Measurements from ENCODE around the gene HES3.
A peak's percentile ranks its signal among the peaks of the same experiment; 100 is the strongest.

The HES3 gene

GRCh38 chr1:6273380-6273891 lies 29.5 kb downstream of the HES3 start:
- 73% methylated on average over 19 of the region's 19 CpGs for WGBS
- H2AK5ac ChIP-seq (ENCODE audit: low read length, severe bottlenecking), result no peak overlapping the region
- no peak overlapping the region for H3K4me3 ChIP-seq (ENCODE audit: insufficient read depth in 1 of 2, low read depth in 1 of 2, low read length in 2 of 2)
- H3K4me2 ChIP-seq (ENCODE audit: low read length, poor library complexity, severe bottlenecking), result no peak overlapping the region
- no peaks in the 10 kb centered on the region for H3K27me3 ChIP-seq (ENCODE audit: control insufficient read depth in 1 of 2, insufficient read depth in 1 of 2, low read length in 2 of 2)
- peak; percentile 74 for DNase-seq
- no peak overlapping the region for H3K4ac ChIP-seq (ENCODE audit: low read depth in 1 of 2, low read length in 2 of 2)
- peaks cover 0 to 25% of the 10 kb centered on the region in 2 experiments for H3K36me3 ChIP-seq (ENCODE audit: control insufficient read depth in 1 of 2, insufficient read depth in 2 of 2, low read depth in 1 of 2, low read length in 2 of 2)
- no peaks in the 10 kb centered on the region for H3K9me3 ChIP-seq (ENCODE audit: control insufficient read depth, low read length)
- H2AFZ ChIP-seq (ENCODE audit: low read depth, low read length), result no peak overlapping the region
- no peak overlapping the region for H2BK5ac ChIP-seq (ENCODE audit: low read depth, low read length, poor library complexity, severe bottlenecking)
- H4K8ac ChIP-seq (ENCODE audit: low read length), result no peak overlapping the region
- no peak overlapping the region for H3K23ac ChIP-seq (ENCODE audit: low read length in 2 of 2)
- no peak overlapping the region for H3K14ac ChIP-seq (ENCODE audit: low read length in 2 of 2)
- H2BK12ac ChIP-seq (ENCODE audit: low read length in 2 of 2), result peak overlapping the region in 1 of 2 experiments; percentile 1
- peak overlapping the region; percentile 38 to 69 for H3K18ac ChIP-seq (ENCODE audit: low read depth in 1 of 2, low read length in 2 of 2)
- H3K4me1 ChIP-seq (ENCODE audit: control insufficient read depth, insufficient read depth, low read depth, low read length), result peaks cover 73% of the 10 kb centered on the region
- no peak overlapping the region for H2BK120ac ChIP-seq (ENCODE audit: low read depth, low read length)
- H3K79me1 ChIP-seq (replicated peaks; ENCODE audit: low read length, poor library complexity, severe bottlenecking), result no peaks in the 10 kb centered on the region
- H2BK15ac ChIP-seq (ENCODE audit: low read depth, poor library complexity, severe bottlenecking), result no peak overlapping the region
- H3K27ac ChIP-seq (ENCODE audit: low read length, poor library complexity, severe bottlenecking), result no peak overlapping the region
- peak overlapping the region; percentile 77 for H4K91ac ChIP-seq (ENCODE audit: low read length)
- H3K9ac ChIP-seq (ENCODE audit: low read length), result no peak overlapping the region

- H3K9me3 ChIP-seq (ENCODE audit: control insufficient read depth, low read length), result no peaks in the 10 kb centered on the region
- peak overlapping the region in 1 of 2 experiments; percentile 4 for H2BK12ac ChIP-seq (ENCODE audit: low read length in 2 of 2)
- no peak overlapping the region for H4K91ac ChIP-seq (ENCODE audit: low read length)
- H3K4ac ChIP-seq (ENCODE audit: low read depth in 1 of 2, low read length in 2 of 2), result no peak overlapping the region
- no peaks in the 10 kb centered on the region for H3K79me1 ChIP-seq (replicated peaks; ENCODE audit: low read length, poor library complexity, severe bottlenecking)
- no peak overlapping the region for H2AFZ ChIP-seq (ENCODE audit: low read depth, low read length)
- H3K4me3 ChIP-seq (ENCODE audit: insufficient read depth in 1 of 2, low read depth in 1 of 2, low read length in 2 of 2), result no peak overlapping the region
- DNase-seq, result no peak
- no peak overlapping the region for H3K14ac ChIP-seq (ENCODE audit: low read length in 2 of 2)
- no peak overlapping the region for H3K9ac ChIP-seq (ENCODE audit: low read length)
- 96% methylated on average over 11 of the region's 11 CpGs for WGBS
- no peak overlapping the region for H2AK5ac ChIP-seq (ENCODE audit: low read length, severe bottlenecking)
- H4K8ac ChIP-seq (ENCODE audit: low read length), result no peak overlapping the region
- no peak overlapping the region for H3K27ac ChIP-seq (ENCODE audit: low read length, poor library complexity, severe bottlenecking)
- H2BK5ac ChIP-seq (ENCODE audit: low read depth, low read length, poor library complexity, severe bottlenecking), result no peak overlapping the region
- no peak overlapping the region for H3K4me2 ChIP-seq (ENCODE audit: low read length, poor library complexity, severe bottlenecking)
- H2BK15ac ChIP-seq (ENCODE audit: low read depth, poor library complexity, severe bottlenecking), result no peak overlapping the region
- H3K36me3 ChIP-seq (ENCODE audit: control insufficient read depth in 1 of 2, insufficient read depth in 2 of 2, low read depth in 1 of 2, low read length in 2 of 2), result peaks cover 0 to 32% of the 10 kb centered on the region in 2 experiments
- H3K4me1 ChIP-seq (ENCODE audit: control insufficient read depth, insufficient read depth, low read depth, low read length), result peaks cover 66% of the 10 kb centered on the region
- H3K18ac ChIP-seq (ENCODE audit: low read depth in 1 of 2, low read length in 2 of 2), result peak overlapping the region in 1 of 2 experiments; percentile 11
- H3K23ac ChIP-seq (ENCODE audit: low read length in 2 of 2), result no peak overlapping the region
- no peak overlapping the region for H2BK120ac ChIP-seq (ENCODE audit: low read depth, low read length)
- H3K27me3 ChIP-seq (ENCODE audit: control insufficient read depth in 1 of 2, insufficient read depth in 1 of 2, low read length in 2 of 2), result no peaks in the 10 kb centered on the region
Measured at GRCh38 chr1:6274102-6274501, 30.1 kb downstream of the HES3 start.

GRCh38 chr1:6274622-6275139 lies 30.7 kb downstream of the HES3 start:
- H3K14ac ChIP-seq (ENCODE audit: low read length in 2 of 2), result no peak overlapping the region
- 96% methylated on average over 15 of the region's 16 CpGs for WGBS
- no peak overlapping the region for H3K9ac ChIP-seq (ENCODE audit: low read length)
- no peaks in the 10 kb centered on the region for H3K27me3 ChIP-seq (ENCODE audit: control insufficient read depth in 1 of 2, insufficient read depth in 1 of 2, low read length in 2 of 2)
- H2BK15ac ChIP-seq (ENCODE audit: low read depth, poor library complexity, severe bottlenecking), result no peak overlapping the region
- no peaks in the 10 kb centered on the region for H3K9me3 ChIP-seq (ENCODE audit: control insufficient read depth, low read length)
- H3K36me3 ChIP-seq (ENCODE audit: control insufficient read depth in 1 of 2, insufficient read depth in 2 of 2, low read depth in 1 of 2, low read length in 2 of 2), result peaks cover 0 to 37% of the 10 kb centered on the region in 2 experiments
- peak overlapping the region in 1 of 2 experiments; percentile 30 for H3K4ac ChIP-seq (ENCODE audit: low read depth in 1 of 2, low read length in 2 of 2)
- peak overlapping the region; percentile 3 for H4K91ac ChIP-seq (ENCODE audit: low read length)
- no peak overlapping the region for H4K8ac ChIP-seq (ENCODE audit: low read length)
- H2BK120ac ChIP-seq (ENCODE audit: low read depth, low read length), result no peak overlapping the region
- H2BK5ac ChIP-seq (ENCODE audit: low read depth, low read length, poor library complexity, severe bottlenecking), result no peak overlapping the region
- H3K23ac ChIP-seq (ENCODE audit: low read length in 2 of 2), result no peak overlapping the region
- no peak overlapping the region for H2AFZ ChIP-seq (ENCODE audit: low read depth, low read length)
- no peak overlapping the region for H3K4me3 ChIP-seq (ENCODE audit: insufficient read depth in 1 of 2, low read depth in 1 of 2, low read length in 2 of 2)
- no peak for DNase-seq
- H3K4me2 ChIP-seq (ENCODE audit: low read length, poor library complexity, severe bottlenecking), result no peak overlapping the region
- H3K79me1 ChIP-seq (replicated peaks; ENCODE audit: low read length, poor library complexity, severe bottlenecking), result no peaks in the 10 kb centered on the region
- H2AK5ac ChIP-seq (ENCODE audit: low read length, severe bottlenecking), result no peak overlapping the region
- no peak overlapping the region for H3K27ac ChIP-seq (ENCODE audit: low read length, poor library complexity, severe bottlenecking)
- peak overlapping the region in 1 of 2 experiments; percentile 31 for H2BK12ac ChIP-seq (ENCODE audit: low read length in 2 of 2)
- H3K4me1 ChIP-seq (ENCODE audit: control insufficient read depth, insufficient read depth, low read depth, low read length), result peaks cover 61% of the 10 kb centered on the region
- no peak overlapping the region for H3K18ac ChIP-seq (ENCODE audit: low read depth in 1 of 2, low read length in 2 of 2)

GRCh38 chr1:6275826-6276782 lies 32.1 kb downstream of the HES3 start:
- Histone ChIP-seq H2BK5ac (ENCODE audit: low read depth, low read length, poor library complexity, severe bottlenecking) (no peak overlapping the region), H3K4ac (ENCODE audit: low read depth in 1 of 2, low read length in 2 of 2) (peak overlapping the region; percentile 64 to 88), H2AFZ (ENCODE audit: low read depth, low read length) (peak overlapping the region; percentile 10), H3K27me3 (ENCODE audit: control insufficient read depth in 1 of 2, insufficient read depth in 1 of 2, low read length in 2 of 2) (no peaks in the 10 kb centered on the region), H2BK120ac (ENCODE audit: low read depth, low read length) (peak overlapping the region; percentile 82), H3K9me3 (ENCODE audit: control insufficient read depth, low read length) (no peaks in the 10 kb centered on the region), H3K36me3 (ENCODE audit: control insufficient read depth in 1 of 2, insufficient read depth in 2 of 2, low read depth in 1 of 2, low read length in 2 of 2) (peaks cover 0 to 45% of the 10 kb centered on the region in 2 experiments), H3K27ac (ENCODE audit: low read length, poor library complexity, severe bottlenecking) (peak overlapping the region; percentile 14), H2AK5ac (ENCODE audit: low read length, severe bottlenecking) (no peak overlapping the region), H2BK15ac (ENCODE audit: low read depth, poor library complexity, severe bottlenecking) (peak overlapping the region; percentile 44), H3K14ac (ENCODE audit: low read length in 2 of 2) (peak overlapping the region in 1 of 2 experiments; percentile 45), H2BK12ac (ENCODE audit: low read length in 2 of 2) (peak overlapping the region; percentile 75 to 85), H3K18ac (ENCODE audit: low read depth in 1 of 2, low read length in 2 of 2) (peak overlapping the region; percentile 79 to 90), H3K4me3 (ENCODE audit: insufficient read depth in 1 of 2, low read depth in 1 of 2, low read length in 2 of 2) (peak overlapping the region in 1 of 2 experiments; percentile 38), H4K8ac (ENCODE audit: low read length) (peak overlapping the region; percentile 98), H3K9ac (ENCODE audit: low read length) (peak overlapping the region; percentile 68), H3K23ac (ENCODE audit: low read length in 2 of 2) (peak overlapping the region in 1 of 2 experiments; percentile 77), H4K91ac (ENCODE audit: low read length) (peak overlapping the region; percentile 92), H3K79me1 (replicated peaks; ENCODE audit: low read length, poor library complexity, severe bottlenecking) (peaks cover 1% of the 10 kb centered on the region), H3K4me1 (ENCODE audit: control insufficient read depth, insufficient read depth, low read depth, low read length) (peaks cover 50% of the 10 kb centered on the region), H3K4me2 (ENCODE audit: low read length, poor library complexity, severe bottlenecking) (peak overlapping the region; percentile 41)
- WGBS, result 35% methylated on average over 35 of the region's 35 CpGs
- DNase-seq, result peak; percentile 93
